Measurements from ENCODE around the gene CPNE2.
"Not testable (repeated sequence)": the region's sequence is repeated elsewhere in the genome, so short reads cannot be mapped to it uniquely, and the experiment has no call there.

The CPNE2 gene

GRCh38 chr16:57082664-57083063 is 9.7 kb upstream of the CPNE2 start:
- Mint-ChIP-seq H3K36me3 (no peaks in the 10 kb centered on the region), H3K4me1 (ENCODE audit: low read depth) (peaks cover 13% of the 10 kb centered on the region), H3K27me3 (no peaks in the 10 kb centered on the region), H3K27ac (no peak overlapping the region), H3K9me3 (ENCODE audit: low read depth) (no peaks in the 10 kb centered on the region), H3K4me3 (no peak overlapping the region)

- no peaks in the 10 kb centered on the region for H3K36me3 Mint-ChIP-seq
- peak overlapping the region; percentile 86 for H3K27ac Mint-ChIP-seq
- H3K4me3 Mint-ChIP-seq, result no peak overlapping the region
- no peaks in the 10 kb centered on the region for H3K9me3 Mint-ChIP-seq (ENCODE audit: low read depth)
- H3K4me1 Mint-ChIP-seq (ENCODE audit: low read depth), result peaks cover 13% of the 10 kb centered on the region
- H3K27me3 Mint-ChIP-seq, result no peaks in the 10 kb centered on the region
Measured at GRCh38 chr16:57083485-57084126, 8.8 kb upstream of the CPNE2 start.

DNA sequence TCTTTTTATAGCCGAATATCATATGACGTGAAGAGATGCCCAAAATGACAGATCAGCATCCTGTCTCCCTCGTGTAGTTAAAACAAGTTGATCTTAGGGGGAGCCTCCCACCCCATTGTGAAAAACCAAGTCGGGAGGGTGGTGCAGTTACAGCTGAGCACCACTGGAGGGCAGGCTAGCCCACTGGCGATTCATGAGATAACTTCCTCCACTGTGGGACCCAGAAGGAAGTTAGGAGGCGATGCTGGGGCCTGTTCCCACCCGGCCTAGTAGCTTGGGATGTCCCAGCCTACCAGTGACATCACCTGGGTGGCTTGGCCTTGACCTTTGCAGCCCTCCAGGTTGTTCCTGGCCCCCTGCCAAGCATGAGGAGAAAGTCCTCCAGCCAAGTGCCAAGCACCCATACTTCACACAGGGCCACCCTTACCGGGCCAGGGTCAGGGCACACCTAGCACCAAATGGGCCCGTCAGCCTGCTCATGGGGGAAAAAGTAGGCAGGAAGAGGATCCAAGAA is 8.1 kb upstream of the CPNE2 start:
- H3K27ac Mint-ChIP-seq, result peak overlapping the region; percentile 86
- H3K4me1 Mint-ChIP-seq (ENCODE audit: low read depth), result peaks cover 13% of the 10 kb centered on the region
- no peak overlapping the region for H3K4me3 Mint-ChIP-seq
- no peaks in the 10 kb centered on the region for H3K27me3 Mint-ChIP-seq
- no peaks in the 10 kb centered on the region for H3K9me3 Mint-ChIP-seq (ENCODE audit: low read depth)
- no peaks in the 10 kb centered on the region for H3K36me3 Mint-ChIP-seq

DNA sequence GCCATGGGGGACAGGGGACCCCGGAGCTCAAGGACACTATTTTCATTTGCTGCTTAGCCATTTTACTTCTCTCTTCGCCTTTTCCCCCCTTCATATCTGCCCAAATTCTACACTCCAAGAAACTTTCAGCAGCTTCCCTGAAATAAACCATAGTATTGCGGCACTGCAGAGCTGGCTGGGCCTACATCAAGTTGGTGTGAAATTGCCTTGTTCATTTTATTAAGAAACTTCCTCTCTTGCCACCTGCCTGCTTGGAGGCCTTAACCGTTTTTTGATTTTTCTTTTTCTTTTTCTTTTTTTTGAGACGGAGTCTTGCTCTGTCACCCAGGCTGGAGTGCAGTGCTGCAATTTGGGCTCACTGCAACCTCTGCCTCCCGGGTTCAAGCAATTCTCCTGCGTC is 7.4 kb upstream of the CPNE2 start:
- Mint-ChIP-seq H3K9me3 (ENCODE audit: low read depth) (no peaks in the 10 kb centered on the region), H3K27ac (peak overlapping the region; percentile 70), H3K4me1 (ENCODE audit: low read depth) (peaks cover 11% of the 10 kb centered on the region), H3K36me3 (no peaks in the 10 kb centered on the region), H3K4me3 (no peak overlapping the region), H3K27me3 (no peaks in the 10 kb centered on the region)

DNA sequence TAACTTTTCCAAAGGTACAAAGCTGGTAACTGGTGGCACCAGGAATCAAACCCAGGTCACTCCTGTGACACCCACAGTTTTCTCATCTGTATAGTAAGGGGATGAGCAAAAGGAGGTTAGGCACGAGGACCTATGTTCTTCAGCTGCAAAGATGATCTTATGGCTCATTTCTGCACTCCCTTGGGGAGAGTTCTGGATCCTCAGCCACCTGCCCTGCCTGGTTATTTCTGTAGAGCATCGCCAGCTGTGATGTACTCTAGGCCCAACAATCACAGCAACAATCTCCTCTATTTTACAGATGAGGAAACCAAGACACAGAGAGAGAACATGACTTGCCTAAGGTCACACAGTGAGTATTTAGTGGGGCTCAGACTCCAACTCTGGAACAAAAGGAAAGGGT is 5.4 kb upstream of the CPNE2 start:
- Mint-ChIP-seq H3K27me3 (no peaks in the 10 kb centered on the region), H3K36me3 (no peaks in the 10 kb centered on the region), H3K4me1 (ENCODE audit: low read depth) (peaks cover 20% of the 10 kb centered on the region), H3K4me3 (no peak overlapping the region), H3K27ac (no peak overlapping the region), H3K9me3 (ENCODE audit: low read depth) (no peaks in the 10 kb centered on the region)

- Mint-ChIP-seq H3K9me3 (ENCODE audit: low read depth) (no peaks in the 10 kb centered on the region), H3K4me3 (no peak overlapping the region), H3K4me1 (ENCODE audit: low read depth) (peaks cover 17% of the 10 kb centered on the region), H3K27ac (no peak overlapping the region), H3K36me3 (no peaks in the 10 kb centered on the region), H3K27me3 (no peaks in the 10 kb centered on the region)
Measured at GRCh38 chr16:57089406-57089805, 3.0 kb upstream of the CPNE2 start.

GRCh38 chr16:57091200-57091974 is 996 bp upstream of the CPNE2 start:
- Mint-ChIP-seq H3K4me3 (peak overlapping the region; percentile 83), H3K36me3 (no peaks in the 10 kb centered on the region), H3K4me1 (ENCODE audit: low read depth) (peaks cover 13% of the 10 kb centered on the region), H3K9me3 (ENCODE audit: low read depth) (no peaks in the 10 kb centered on the region), H3K27ac (peak overlapping the region; percentile 28), H3K27me3 (no peaks in the 10 kb centered on the region)

GRCh38 chr16:57092786-57093411 is 516 bp downstream of the CPNE2 start:
- Mint-ChIP-seq H3K27me3 (no peaks in the 10 kb centered on the region), H3K4me3 (peak overlapping the region; percentile 73), H3K27ac (no peak overlapping the region), H3K9me3 (ENCODE audit: low read depth) (no peaks in the 10 kb centered on the region), H3K36me3 (no peaks in the 10 kb centered on the region), H3K4me1 (ENCODE audit: low read depth) (peaks cover 13% of the 10 kb centered on the region)

DNA sequence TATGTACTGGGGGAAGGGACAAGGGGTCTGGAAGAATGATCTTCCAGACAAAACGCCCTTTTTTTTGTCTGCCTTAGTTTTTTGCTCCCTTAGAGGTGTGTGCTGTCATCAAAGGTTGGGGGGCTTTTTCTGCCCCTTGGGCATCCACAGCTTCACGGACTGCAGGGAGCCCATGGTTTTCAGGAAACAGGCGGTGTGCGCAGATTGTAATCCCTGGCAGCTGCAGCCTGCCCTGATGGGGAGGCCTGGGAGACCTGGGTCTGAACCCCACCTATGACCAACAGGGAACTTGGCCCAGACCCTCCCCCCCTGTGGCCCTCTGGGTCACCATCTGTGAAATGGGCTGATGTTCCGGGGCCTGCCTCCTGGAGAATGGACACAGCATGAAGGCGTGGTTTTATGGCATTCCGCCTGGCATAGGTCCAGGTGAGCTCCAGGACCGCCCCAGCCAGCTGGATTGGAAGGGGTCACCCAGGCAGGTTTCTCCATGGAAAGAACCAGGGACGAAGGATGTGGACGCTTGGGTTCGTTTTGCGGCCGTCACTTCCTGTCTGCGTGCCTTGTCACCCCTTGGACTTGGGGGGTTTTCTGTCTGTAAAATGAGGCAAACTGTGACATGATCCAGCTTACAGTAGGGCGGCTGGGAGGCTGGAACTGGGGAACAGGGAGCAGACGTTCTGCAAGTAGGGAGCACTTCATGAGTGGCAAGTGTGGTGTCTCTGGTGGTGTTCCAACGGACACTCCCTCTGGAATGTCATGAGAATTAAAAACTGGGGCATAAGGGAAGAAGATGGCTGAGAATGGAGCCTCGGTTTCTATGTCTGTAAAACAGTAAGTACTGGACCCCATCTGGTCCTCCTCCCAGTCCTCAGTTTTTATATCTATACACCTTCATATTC is 1.5 kb downstream of the CPNE2 start:
- H3K27me3 Mint-ChIP-seq, result no peaks in the 10 kb centered on the region
- H3K4me3 Mint-ChIP-seq, result peak overlapping the region; percentile 73
- H3K36me3 Mint-ChIP-seq, result no peaks in the 10 kb centered on the region
- H3K27ac Mint-ChIP-seq, result no peak overlapping the region
- H3K4me1 Mint-ChIP-seq (ENCODE audit: low read depth), result peaks cover 13% of the 10 kb centered on the region
- no peaks in the 10 kb centered on the region for H3K9me3 Mint-ChIP-seq (ENCODE audit: low read depth)

DNA sequence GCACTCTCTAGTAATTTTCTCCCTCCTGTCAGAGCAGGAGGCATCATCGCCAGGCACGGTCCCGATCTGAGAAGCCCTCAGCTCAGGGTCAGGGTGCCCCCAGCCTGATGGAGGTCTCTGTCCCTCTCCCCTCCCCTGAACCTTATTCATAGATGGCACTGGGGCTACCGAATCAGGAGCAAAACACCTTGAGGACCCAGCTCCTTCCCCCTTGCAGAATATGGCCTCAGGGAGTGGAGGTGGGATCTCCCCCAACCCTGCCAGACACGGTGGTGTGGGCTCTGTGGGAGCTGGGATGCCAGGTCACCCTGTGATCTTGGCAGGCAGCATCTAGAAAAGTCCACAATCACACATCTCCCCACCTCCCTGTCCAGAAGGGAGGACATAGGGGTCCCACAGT is 2.5 kb downstream of the CPNE2 start:
- Mint-ChIP-seq H3K27ac (no peak overlapping the region), H3K4me3 (peak overlapping the region; percentile 25), H3K9me3 (ENCODE audit: low read depth) (no peaks in the 10 kb centered on the region), H3K4me1 (ENCODE audit: low read depth) (peaks cover 13% of the 10 kb centered on the region), H3K27me3 (no peaks in the 10 kb centered on the region), H3K36me3 (no peaks in the 10 kb centered on the region)

GRCh38 chr16:57096192-57096591 is 3.8 kb downstream of the CPNE2 start:
- Mint-ChIP-seq H3K27ac (no peak overlapping the region), H3K36me3 (no peaks in the 10 kb centered on the region), H3K27me3 (no peaks in the 10 kb centered on the region), H3K4me3 (no peak overlapping the region), H3K9me3 (ENCODE audit: low read depth) (no peaks in the 10 kb centered on the region), H3K4me1 (ENCODE audit: low read depth) (peaks cover 13% of the 10 kb centered on the region)

GRCh38 chr16:57096793-57097192 is 4.4 kb downstream of the CPNE2 start:
- H3K27me3 Mint-ChIP-seq, result no peaks in the 10 kb centered on the region
- H3K27ac Mint-ChIP-seq, result no peak overlapping the region
- H3K4me3 Mint-ChIP-seq, result no peak overlapping the region
- H3K36me3 Mint-ChIP-seq, result no peaks in the 10 kb centered on the region
- no peaks in the 10 kb centered on the region for H3K9me3 Mint-ChIP-seq (ENCODE audit: low read depth)
- peaks cover 7% of the 10 kb centered on the region for H3K4me1 Mint-ChIP-seq (ENCODE audit: low read depth)

- no peak overlapping the region for H3K4me3 Mint-ChIP-seq
- H3K36me3 Mint-ChIP-seq, result no peaks in the 10 kb centered on the region
- H3K4me1 Mint-ChIP-seq (ENCODE audit: low read depth), result peaks cover 6% of the 10 kb centered on the region
- H3K27ac Mint-ChIP-seq, result no peak overlapping the region
- no peaks in the 10 kb centered on the region for H3K27me3 Mint-ChIP-seq
- H3K9me3 Mint-ChIP-seq (ENCODE audit: low read depth), result no peaks in the 10 kb centered on the region
Measured at GRCh38 chr16:57098188-57098841, 5.9 kb downstream of the CPNE2 start.

DNA sequence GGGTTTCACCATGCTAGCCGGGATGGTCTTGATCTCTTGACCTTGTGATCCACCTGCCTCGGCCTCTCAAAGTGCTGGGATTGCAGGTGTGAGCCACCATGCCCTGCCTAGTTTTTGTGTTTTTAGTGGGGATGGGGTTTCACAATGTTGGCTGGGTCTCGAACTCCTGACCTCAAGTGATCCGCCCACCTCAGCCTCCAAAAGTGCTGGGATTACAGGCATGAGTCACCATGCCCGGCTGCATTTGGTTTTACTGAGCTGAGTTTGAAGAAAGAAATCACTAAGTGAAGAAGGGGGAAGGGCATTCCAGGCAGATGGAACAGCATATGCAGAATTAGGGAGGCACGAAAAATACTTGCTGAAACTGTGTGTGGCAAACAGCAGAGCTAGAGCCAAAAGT is 7.6 kb downstream of the CPNE2 start:
- not testable (repeated sequence) for H3K9me3 Mint-ChIP-seq (ENCODE audit: low read depth); H3K4me1 Mint-ChIP-seq (ENCODE audit: low read depth); H3K4me3 Mint-ChIP-seq; H3K27ac Mint-ChIP-seq; H3K27me3 Mint-ChIP-seq; H3K36me3 Mint-ChIP-seq
